ENCODE data around the gene PCNX1.

PCNX1 gene

GRCh38 chr14:71143381-71144290 is 236.4 kb downstream of the PCNX1 start:
- TF ChIP-seq EP300 (IDR thresholded peaks at IDR 0.05; ENCODE audit: borderline replicate concordance) (no peak), NFIC (IDR thresholded peaks at IDR 0.05) (no peak), FOXM1 (IDR thresholded peaks at IDR 0.05; ENCODE audit: borderline replicate concordance, low read depth) (no peak), RAD21 (IDR thresholded peaks at IDR 0.05; ENCODE audit: low read depth) (no peak), TCF12 (IDR thresholded peaks at IDR 0.05; ENCODE audit: low read depth) (no peak), USF1 (IDR thresholded peaks at IDR 0.05) (no peak), REST (IDR thresholded peaks at IDR 0.05; ENCODE audit: low read depth) (no peak), ZBTB7A (IDR thresholded peaks at IDR 0.05; ENCODE audit: low read depth) (no peak), CREB1 (IDR thresholded peaks at IDR 0.05; ENCODE audit: low read depth) (no peak), MAX (IDR thresholded peaks at IDR 0.05) (no peak)

GRCh38 chr14:71148627-71149026 is 241.4 kb downstream of the PCNX1 start:
- no peak for TF ChIP-seq FOXM1 (IDR thresholded peaks at IDR 0.05; ENCODE audit: borderline replicate concordance, low read depth)
- TF ChIP-seq TCF12 (IDR thresholded peaks at IDR 0.05; ENCODE audit: low read depth): no peak
- no peak for TF ChIP-seq CEBPB (IDR thresholded peaks at IDR 0.05)
- no peak for TF ChIP-seq TEAD4 (IDR thresholded peaks at IDR 0.05)
- no peak for TF ChIP-seq YY1 (IDR thresholded peaks at IDR 0.05; ENCODE audit: low read depth)
- TF ChIP-seq RAD21 (IDR thresholded peaks at IDR 0.05; ENCODE audit: low read depth): no peak
- TF ChIP-seq EP300 (IDR thresholded peaks at IDR 0.05; ENCODE audit: borderline replicate concordance): no peak
- no peak for TF ChIP-seq MAX (IDR thresholded peaks at IDR 0.05)
- no peak for TF ChIP-seq NFIC (IDR thresholded peaks at IDR 0.05)
- TF ChIP-seq EGR1 (IDR thresholded peaks at IDR 0.05): no peak
- no peak for TF ChIP-seq CREB1 (IDR thresholded peaks at IDR 0.05; ENCODE audit: low read depth)
- no peak for TF ChIP-seq ZBTB7A (IDR thresholded peaks at IDR 0.05; ENCODE audit: low read depth)

GRCh38 chr14:71150737-71151136 is 243.5 kb downstream of the PCNX1 start:
- TF ChIP-seq CEBPB (IDR thresholded peaks at IDR 0.05) (no peak), EP300 (IDR thresholded peaks at IDR 0.05; ENCODE audit: borderline replicate concordance) (no peak), USF1 (IDR thresholded peaks at IDR 0.05) (no peak), MAX (IDR thresholded peaks at IDR 0.05) (no peak), CREB1 (IDR thresholded peaks at IDR 0.05; ENCODE audit: low read depth) (no peak), RAD21 (IDR thresholded peaks at IDR 0.05; ENCODE audit: low read depth) (no peak), TEAD4 (IDR thresholded peaks at IDR 0.05) (no peak), FOXM1 (IDR thresholded peaks at IDR 0.05; ENCODE audit: borderline replicate concordance, low read depth) (no peak), REST (IDR thresholded peaks at IDR 0.05; ENCODE audit: low read depth) (no peak), NFIC (IDR thresholded peaks at IDR 0.05) (no peak), TAF1 (IDR thresholded peaks at IDR 0.05; ENCODE audit: low read depth) (no peak)

GRCh38 chr14:71155743-71156142 is 248.5 kb downstream of the PCNX1 start:
- TF ChIP-seq YY1 (IDR thresholded peaks at IDR 0.05; ENCODE audit: low read depth): no peak

- no peak for TF ChIP-seq CREB1 (IDR thresholded peaks at IDR 0.05; ENCODE audit: low read depth)
- no peak for TF ChIP-seq TCF12 (IDR thresholded peaks at IDR 0.05; ENCODE audit: low read depth)
- TF ChIP-seq ZBTB7A (IDR thresholded peaks at IDR 0.05; ENCODE audit: low read depth): no peak
- TF ChIP-seq EP300 (IDR thresholded peaks at IDR 0.05; ENCODE audit: borderline replicate concordance): no peak
These were observed 256.0 kb downstream of the PCNX1 start for GRCh38 chr14:71163050-71163841.

All from Ishikawa (cell line).